Endodermal cell (in vitro differentiated cells): ENCODE results near the gene GNG12. TPM values are rescaled to one million over a fixed set of nuclear protein-coding genes. Genes with fewer than 3 reads are reported as not detected.

ENCODE experiments used
- DNase-seq: peaks from one replicate; pipeline ENCODE4 v3.0.0-alpha.2; 2017
- H3K27ac ChIP-seq: 2 replicates; pipeline ENCODE4 v1.5.1; 2013; ENCODE audit warnings: mild to moderate bottlenecking, low read depth, low read length, moderate library complexity
- H3K27me3 ChIP-seq: 2 replicates; pipeline ENCODE4 v1.6.1; 2013; ENCODE audit warnings: mild to moderate bottlenecking, low read length, moderate library complexity; ENCODE audit not compliant: insufficient read depth, control insufficient read depth, poor library complexity, severe bottlenecking
- H3K36me3 ChIP-seq: 2 replicates; pipeline ENCODE4 v1.7.0; 2013; ENCODE audit warnings: mild to moderate bottlenecking, low read length, moderate library complexity; ENCODE audit not compliant: control insufficient read depth, insufficient read depth
- H3K4me1 ChIP-seq: one replicate; pipeline ENCODE4 v1.7.0; 2013; ENCODE audit warnings: low read length; ENCODE audit not compliant: control insufficient read depth, insufficient read depth
- H3K4me3 ChIP-seq: 2 replicates; pipeline ENCODE4 v1.5.1; 2013; ENCODE audit warnings: mild to moderate bottlenecking, low read length, moderate library complexity
- H3K9ac ChIP-seq: 2 replicates; pipeline ENCODE4 v1.6.1; 2013; ENCODE audit warnings: mild to moderate bottlenecking, low read length, moderate library complexity; ENCODE audit not compliant: poor library complexity, severe bottlenecking; ENCODE audit errors: extremely low read depth
- H3K9me3 ChIP-seq: 2 replicates; pipeline ENCODE4 v1.6.1; 2013; ENCODE audit warnings: mild to moderate bottlenecking, low read length, moderate library complexity; ENCODE audit not compliant: control insufficient read depth
- H3K27ac Mint-ChIP-seq: 2 replicates; pipeline ENCODE4 v1.8.0; 2020; ENCODE audit warnings: mixed read lengths
- H3K27me3 Mint-ChIP-seq: 2 replicates; pipeline ENCODE4 v1.8.0; 2021; ENCODE audit warnings: mild to moderate bottlenecking, mixed read lengths; ENCODE audit not compliant: insufficient read depth
- H3K36me3 Mint-ChIP-seq: 2 replicates; pipeline ENCODE4 v1.8.0; 2020; ENCODE audit warnings: low read depth, mixed read lengths
- H3K4me1 Mint-ChIP-seq: 2 replicates; pipeline ENCODE4 v1.8.0; 2020; ENCODE audit warnings: mixed read lengths
- H3K4me3 Mint-ChIP-seq: 2 replicates; pipeline ENCODE4 v1.8.0; 2020; ENCODE audit warnings: mild to moderate bottlenecking, moderate library complexity, mixed read lengths
- H3K9me3 Mint-ChIP-seq: 2 replicates; pipeline ENCODE4 v1.8.0; 2020; ENCODE audit warnings: mild to moderate bottlenecking, mixed read lengths
- CTCF ChIP-seq: fragments of 200-600 bp; sonication (generic); conservative IDR thresholded peaks from 2 replicates; pipeline ENCODE4 v1.5.0; 2021; ENCODE audit warnings: antibody characterized with exemption, mild to moderate bottlenecking
- WGBS, 2 experiments: methylation state at CpG; one replicate each; pipeline versions ENCODE4 v1.1.5 to v1.1.7; 2013; ENCODE audit warnings: missing lambda C conversion rate in 2 of 2, mixed read lengths in 1 of 2; ENCODE audit not compliant: insufficient coverage in 1 of 2, insufficient read length in 1 of 2; 5-methylcytosine and 5-hydroxymethylcytosine counted together
- total RNA-seq, 2 donors: library from RNA; stranded (reverse); fragmentation: NEBNext Ultra II Directional in 1 of 2; extraction: Animal tissue kit (Norgen Biotek cat#: 25700) in 1 of 2; gene quantifications; 2 replicates in 1 of 2; 3 replicates in 1 of 2; pipeline ENCODE4 v1.2.1, GENCODE V29; 2021

Gene GNG12
- total RNA-seq, 2 donors from 2014 or later, result 7.7 to 9.2 TPM

DNA sequence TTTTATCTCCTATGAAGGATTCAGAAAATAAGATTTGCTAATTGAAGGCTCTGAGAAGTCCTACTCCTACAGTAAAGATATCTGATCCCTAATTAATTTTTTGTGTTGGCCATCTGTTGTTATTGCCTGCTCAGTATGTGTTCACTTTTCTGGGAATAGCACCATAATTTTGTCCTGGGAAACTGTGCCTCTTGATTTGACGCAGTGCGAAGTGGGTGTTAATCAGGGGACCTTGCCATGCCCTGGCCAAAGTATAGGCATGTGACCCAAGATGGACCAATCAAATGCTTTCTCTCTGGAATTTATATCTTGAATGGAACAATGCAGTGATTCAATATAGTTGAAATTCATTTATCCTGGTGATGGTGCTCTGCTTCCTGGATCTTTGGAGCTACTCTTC lies 30.4 kb upstream of the GNG12 start:
- no peaks in the 10 kb centered on the region for H3K27me3 ChIP-seq
- Mint-ChIP-seq H3K27ac (no peak overlapping the region), H3K4me3 (no peak overlapping the region), H3K27me3 (peaks cover 2% of the 10 kb centered on the region), H3K36me3 (no peaks in the 10 kb centered on the region), H3K4me1 (no peaks in the 10 kb centered on the region), H3K9me3 (no peaks in the 10 kb centered on the region)
- no peaks in the 10 kb centered on the region for H3K4me1 ChIP-seq
- no peak overlapping the region for H3K4me3 ChIP-seq
- TF ChIP-seq CTCF, result no peak
- H3K27ac ChIP-seq, result no peak overlapping the region
- H3K9me3 ChIP-seq, result no peaks in the 10 kb centered on the region
- WGBS, 2 experiments, result 92 to 99% methylated on average over 2 of the region's 2 CpGs
- no peak for DNase-seq
- H3K9ac ChIP-seq, result no peak overlapping the region
- H3K36me3 ChIP-seq, result no peaks in the 10 kb centered on the region

DNA sequence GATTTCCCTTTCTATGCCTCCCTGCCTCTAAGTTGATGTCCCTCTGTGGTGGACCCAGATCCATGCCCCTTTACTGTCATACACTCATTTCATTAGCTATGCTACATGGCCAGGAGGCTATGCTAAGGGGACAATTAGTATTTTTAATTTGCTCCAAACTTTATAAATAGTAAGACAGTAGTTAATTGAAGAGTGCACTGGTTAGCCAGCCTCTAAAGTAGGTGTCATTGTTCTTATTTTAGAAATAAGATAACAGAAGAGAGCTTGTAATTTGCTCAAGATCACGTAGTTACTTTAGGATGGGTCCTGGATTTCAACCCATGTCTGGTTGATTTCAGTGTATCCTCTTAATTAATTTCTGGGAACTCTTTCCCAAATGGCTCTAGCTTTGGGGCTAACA lies 29.4 kb upstream of the GNG12 start:
- Histone ChIP-seq H3K4me3 (no peak overlapping the region), H3K27me3 (no peaks in the 10 kb centered on the region), H3K9me3 (no peaks in the 10 kb centered on the region), H3K9ac (no peak overlapping the region), H3K27ac (no peak overlapping the region), H3K36me3 (no peaks in the 10 kb centered on the region), H3K4me1 (no peaks in the 10 kb centered on the region)
- Mint-ChIP-seq H3K27me3 (peaks cover 2% of the 10 kb centered on the region), H3K9me3 (no peaks in the 10 kb centered on the region), H3K36me3 (no peaks in the 10 kb centered on the region), H3K4me3 (no peak overlapping the region), H3K27ac (no peak overlapping the region), H3K4me1 (no peaks in the 10 kb centered on the region)
- WGBS, 2 experiments, result 91 to 92% methylated on average over 1 of the region's 1 CpG
- TF ChIP-seq CTCF, result no peak
- DNase-seq, result no peak

DNA sequence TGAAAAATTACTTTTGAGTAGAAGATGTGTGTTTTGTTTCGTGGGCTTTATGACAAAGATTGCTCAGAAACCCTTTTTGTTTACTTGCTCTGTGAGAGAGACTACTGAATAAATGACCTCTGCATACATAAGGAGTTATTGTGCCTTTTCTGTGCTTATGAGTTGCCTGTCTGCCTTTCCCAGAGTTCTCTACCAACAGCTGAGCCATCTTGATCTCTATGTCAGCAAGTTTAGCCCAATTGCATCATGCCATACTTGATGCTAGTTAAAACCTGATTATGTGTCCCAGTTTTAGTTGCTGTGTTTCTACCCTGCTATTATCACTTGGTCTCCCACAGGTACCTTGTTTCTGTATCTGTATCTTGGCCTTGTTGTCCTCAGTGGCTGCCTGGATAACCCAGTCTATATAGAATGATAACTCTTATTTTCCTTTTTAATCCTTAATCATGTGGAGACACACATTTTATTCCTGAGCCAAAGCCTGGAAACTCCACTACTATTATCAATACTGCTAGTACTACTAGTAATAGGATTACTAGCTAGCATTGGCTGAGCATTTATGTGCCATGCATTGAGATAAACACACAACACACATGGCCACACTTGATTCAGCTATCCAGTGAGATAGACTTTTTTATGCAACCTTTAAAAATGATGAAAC lies 28.7 kb upstream of the GNG12 start:
- Histone ChIP-seq H3K4me3 (no peak overlapping the region), H3K9ac (no peak overlapping the region), H3K27ac (no peak overlapping the region), H3K4me1 (no peaks in the 10 kb centered on the region), H3K9me3 (no peaks in the 10 kb centered on the region), H3K36me3 (no peaks in the 10 kb centered on the region), H3K27me3 (no peaks in the 10 kb centered on the region)
- no peaks in the 10 kb centered on the region for H3K4me1 Mint-ChIP-seq
- no peak for TF ChIP-seq CTCF
- peaks cover 2% of the 10 kb centered on the region for H3K27me3 Mint-ChIP-seq
- DNase-seq, result no peak
- H3K9me3 Mint-ChIP-seq, result no peaks in the 10 kb centered on the region
- no peak overlapping the region for H3K27ac Mint-ChIP-seq
- no peak overlapping the region for H3K4me3 Mint-ChIP-seq
- WGBS, 2 experiments, result 77 to 83% methylated on average over 1 of the region's 1 CpG
- H3K36me3 Mint-ChIP-seq, result no peaks in the 10 kb centered on the region
